Sigmoid colon (tissue), 4 donors: ENCODE measurements around the gene ABLIM1.

Experiments used
- CTCF ChIP-seq, 4 experiments: fragments of 450-650 bp in 3 of 4; fragments of 200-600 bp in 1 of 4; IDR thresholded peaks; one replicate each; pipeline ENCODE4 v1.5.1; 2016 to 2019; ENCODE audit warnings: antibody characterized with exemption in 4 of 4, mild to moderate bottlenecking in 3 of 4, moderate library complexity in 2 of 4
- EP300 ChIP-seq, 4 donors: sonication (generic); formaldehyde crosslinking; IDR thresholded peaks; one replicate each; pipeline ENCODE4 v1.6.1; 2017; ENCODE audit warnings: antibody characterized with exemption in 4 of 4
- POLR2A ChIP-seq, 2 donors: fragments of 450-650 bp; IDR thresholded peaks; one replicate each; pipeline ENCODE4 v1.6.1; 2016; ENCODE audit warnings: antibody characterized with exemption in 2 of 2, mild to moderate bottlenecking in 2 of 2, moderate library complexity in 2 of 2
- POLR2AphosphoS5 ChIP-seq, 4 donors: sonication (generic); formaldehyde crosslinking; IDR thresholded peaks; one replicate each; pipeline ENCODE4 v1.6.1; 2017; ENCODE audit warnings: antibody characterized with exemption in 4 of 4

GRCh38 chr10:114674346-114674745 is 16.3 kb upstream of the ABLIM1 start:
- no peak for TF ChIP-seq EP300 (IDR thresholded peaks at IDR 0.05)
- no peak for TF ChIP-seq CTCF (IDR thresholded peaks at IDR 0.05)
- no peak for TF ChIP-seq POLR2A (IDR thresholded peaks at IDR 0.05)
- no peak for TF ChIP-seq POLR2AphosphoS5 (IDR thresholded peaks at IDR 0.05)
